CD4-positive, alpha-beta T cell treated with Interleukin-6 at 100 ng/mL for 8 hours (primary cell): Measurements from ENCODE around the gene ARAP1.
"Not testable (repeated sequence)": the region's sequence is repeated elsewhere in the genome, so short reads cannot be mapped to it uniquely, and the experiment has no call there.

ENCODE experiments used
- DNase-seq: peaks from one replicate; pipeline ENCODE4 v3.0.0-alpha.2; 2020; ENCODE audit warnings: mixed read lengths, low spot score

Gene ARAP1

GRCh38 chr11:72752088-72752914, at the start of gene ARAP1:
Gene ARAP1, minus strand, starts transcription at chr11:72752408. Its CDS starts 25,280 bp downstream, at chr11:72727128.
- peak; percentile 82 for DNase-seq

GRCh38 chr11:72799441-72799840, 47.2 kb upstream of the ARAP1 start:
- no peak for DNase-seq

GRCh38 chr11:72798361-72798760, 46.2 kb upstream of the ARAP1 start:
- no peak for DNase-seq

GRCh38 chr11:72793425-72794367, 41.5 kb upstream of the ARAP1 start, which contains the start of gene STARD10:
Gene STARD10, minus strand, starts transcription at chr11:72794047. Its CDS starts 12,866 bp downstream, at chr11:72781181.
- DNase-seq, result peak; percentile 95

GRCh38 chr11:72793076-72793424, 40.8 kb upstream of the ARAP1 start:
- no peak for DNase-seq

GRCh38 chr11:72792437-72793021, 40.3 kb upstream of the ARAP1 start:
- DNase-seq, result no peak

GRCh38 chr11:72791228-72791627, 39.0 kb upstream of the ARAP1 start:
- not testable (repeated sequence) for DNase-seq

- no peak for DNase-seq
Observed at GRCh38 chr11:72789493-72790131, 37.4 kb upstream of the ARAP1 start.

GRCh38 chr11:72788241-72788640, 36.0 kb upstream of the ARAP1 start:
- no peak for DNase-seq

GRCh38 chr11:72787216-72788104, 35.3 kb upstream of the ARAP1 start:
- no peak for DNase-seq

- DNase-seq, result no peak
Observed at GRCh38 chr11:72786305-72787215, 34.4 kb upstream of the ARAP1 start.

GRCh38 chr11:72784662-72785061, 32.5 kb upstream of the ARAP1 start:
- DNase-seq, result no peak

- DNase-seq, result no peak
Observed at GRCh38 chr11:72783144-72783905, 31.1 kb upstream of the ARAP1 start.

- DNase-seq, result no peak
Observed at GRCh38 chr11:72782081-72782920, 30.1 kb upstream of the ARAP1 start.

GRCh38 chr11:72781313-72782080, 29.3 kb upstream of the ARAP1 start:
- DNase-seq, result peak; percentile 49

- DNase-seq, result no peak
Observed at GRCh38 chr11:72781063-72781312, 28.8 kb upstream of the ARAP1 start.

GRCh38 chr11:72780296-72781062, 28.3 kb upstream of the ARAP1 start:
- no peak for DNase-seq
